Erythroblast (primary cell): ENCODE measurements around the gene CDKAL1.

ENCODE experiments used
- GATA1 ChIP-seq: IDR thresholded peaks from 2 replicates; pipeline ENCODE4 v1.6.1; 2011; ENCODE audit warnings: low read depth, mild to moderate bottlenecking, control low read depth, low read length, moderate library complexity
- POLR2A ChIP-seq: IDR thresholded peaks from 2 replicates; pipeline ENCODE4 v1.6.1; 2011; ENCODE audit warnings: mild to moderate bottlenecking, low read length

DNA sequence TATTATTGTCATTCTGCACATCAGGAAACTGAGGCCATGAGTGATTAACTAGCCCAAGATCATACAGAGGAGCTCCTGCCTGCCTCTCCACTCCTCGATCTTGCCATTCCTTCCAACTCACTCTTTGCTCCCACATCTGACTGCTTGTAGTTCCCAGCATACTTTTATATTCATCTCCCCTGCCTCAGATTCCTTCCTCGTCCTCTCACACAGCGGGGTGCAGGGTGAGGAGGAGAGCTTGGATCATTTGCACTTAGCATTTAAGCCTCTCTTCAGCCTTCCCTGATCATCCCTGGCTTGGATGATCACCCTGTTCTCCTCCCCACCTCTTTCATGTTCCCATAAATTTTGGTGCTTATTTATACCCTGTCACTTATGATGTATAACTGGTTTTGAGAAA, 544.2 kb downstream of the CDKAL1 start:
- TF ChIP-seq POLR2A (no peak), GATA1 (no peak)
